GM18499 (cell line): Measurements from ENCODE around the gene ODF2.
"Not testable (repeated sequence)": the region's sequence is repeated elsewhere in the genome, so short reads cannot be mapped to it uniquely, and the experiment has no call there.

Experiments
- ATAC-seq: cut with Tn5 transposase; IDR thresholded peaks from one replicate; pipeline ENCODE4 v1.9.1; 2021; ENCODE audit warnings: moderate number of reproducible peaks; ENCODE audit not compliant: insufficient read depth, unreplicated experiment

Gene ODF2

DNA sequence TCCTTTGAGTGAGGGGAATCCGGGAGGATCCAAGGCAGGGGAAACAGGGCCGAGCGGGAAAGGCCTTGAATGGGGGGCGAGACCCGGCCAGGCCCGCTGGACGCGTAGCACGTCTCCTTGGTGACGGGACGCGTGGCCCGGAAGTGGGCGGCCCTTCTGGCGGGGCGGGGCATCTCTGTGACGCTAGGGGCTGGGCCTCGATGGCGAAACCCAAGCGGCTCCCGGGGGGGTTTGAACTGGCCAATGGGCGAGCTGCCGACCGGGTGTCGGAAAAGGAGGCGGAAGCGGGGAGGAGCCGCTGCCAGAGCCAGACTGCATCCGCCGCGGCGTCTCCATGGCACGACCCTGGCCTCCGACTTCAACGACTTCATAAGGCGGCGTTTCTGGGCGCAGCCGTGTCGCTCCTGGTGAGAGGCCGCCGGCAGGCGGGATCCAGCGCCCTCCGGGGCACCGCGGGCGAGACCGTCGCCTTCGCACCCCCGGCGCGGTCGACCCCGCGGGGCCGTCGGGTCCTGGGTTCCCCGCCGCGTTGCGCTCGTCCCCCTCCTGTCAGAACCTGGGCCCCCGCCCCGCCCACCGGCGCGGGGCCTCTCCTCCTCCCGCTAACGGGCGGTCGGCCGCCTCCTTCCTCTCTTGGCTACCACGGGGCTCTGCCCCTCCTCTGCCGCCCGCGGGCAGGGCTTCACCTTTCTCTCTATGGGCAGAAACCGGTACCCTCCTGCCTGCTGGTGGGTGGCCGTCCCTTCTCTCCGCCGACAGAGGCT lies at the start of gene ODF2:
Gene ODF2 (plus strand): TSS at position 158 of the 764 bp plus-strand sequence. CDS start 86 bp downstream, at position 244.
- ATAC-seq: peak; percentile 54

DNA sequence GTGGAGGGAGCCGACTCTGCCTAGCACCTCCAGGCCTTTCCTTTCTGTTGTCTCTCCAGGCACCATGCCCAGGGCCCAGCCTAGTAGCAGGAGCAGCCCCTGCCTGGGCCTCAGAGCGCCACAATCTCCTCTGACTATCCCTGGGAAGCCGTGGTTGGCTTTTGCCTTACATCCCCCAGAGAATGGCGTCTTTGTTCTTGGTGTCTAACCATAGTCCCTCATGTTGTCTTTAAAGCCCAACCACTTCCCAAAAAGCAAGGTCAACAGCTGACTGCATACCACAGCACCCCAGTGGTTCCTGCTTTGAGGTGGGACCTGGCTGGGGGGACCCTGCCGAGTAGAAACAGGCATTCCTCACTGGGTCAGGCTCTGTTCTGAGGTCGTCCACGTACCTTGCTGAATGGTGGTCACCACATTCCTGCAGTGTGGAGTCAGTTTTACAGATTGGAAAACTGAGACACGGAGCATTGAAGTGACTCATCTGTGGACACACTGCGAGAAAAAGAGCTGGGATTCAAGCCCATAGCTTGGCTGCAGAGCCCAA lies 48.9 kb upstream of the ODF2 start:
- no peak for ATAC-seq

DNA sequence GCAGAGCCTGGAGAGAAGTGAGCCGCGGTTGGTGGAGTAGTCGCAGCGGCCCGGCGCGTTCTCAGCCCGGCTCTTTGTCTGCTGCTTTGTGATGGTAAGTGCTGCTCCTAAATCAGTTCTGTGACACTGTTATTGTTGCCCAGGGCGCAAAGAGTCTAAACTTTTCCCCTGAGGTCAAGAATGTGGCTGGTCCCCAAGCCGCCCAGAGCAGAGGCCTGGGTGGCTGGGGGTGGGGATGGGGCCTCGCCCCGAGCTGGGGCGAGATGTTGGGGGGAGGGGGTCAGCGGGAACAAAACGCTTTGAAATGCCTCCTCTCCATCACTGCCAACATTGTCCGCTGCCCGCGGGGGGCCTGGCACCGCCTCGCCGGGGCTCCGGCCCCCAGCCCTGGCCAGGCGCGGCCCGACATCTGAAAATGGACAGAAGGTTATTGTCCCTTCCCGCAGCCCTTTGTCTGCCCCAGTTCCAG lies 46.8 kb upstream of the ODF2 start:
- no peak for ATAC-seq

DNA sequence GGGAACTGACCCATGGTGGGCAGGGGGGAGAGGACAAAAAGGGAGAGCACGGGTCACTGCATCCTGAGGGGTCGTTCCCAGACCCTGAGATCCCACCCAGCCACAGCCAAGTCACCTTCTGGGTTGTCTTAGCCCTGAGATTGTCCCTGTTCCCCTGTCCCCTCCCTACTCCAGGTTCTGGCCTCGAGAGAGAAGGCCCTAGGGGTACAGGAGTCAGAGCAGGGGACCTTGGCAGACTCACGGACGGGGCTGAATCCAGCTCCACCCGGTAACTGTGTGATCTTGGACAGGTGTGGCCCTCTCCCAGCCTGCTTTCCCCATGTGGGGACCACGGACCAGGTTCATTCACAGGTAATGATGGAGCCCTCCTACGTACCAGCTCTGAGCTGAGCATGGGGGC lies 46.4 kb upstream of the ODF2 start:
- no peak for ATAC-seq

DNA sequence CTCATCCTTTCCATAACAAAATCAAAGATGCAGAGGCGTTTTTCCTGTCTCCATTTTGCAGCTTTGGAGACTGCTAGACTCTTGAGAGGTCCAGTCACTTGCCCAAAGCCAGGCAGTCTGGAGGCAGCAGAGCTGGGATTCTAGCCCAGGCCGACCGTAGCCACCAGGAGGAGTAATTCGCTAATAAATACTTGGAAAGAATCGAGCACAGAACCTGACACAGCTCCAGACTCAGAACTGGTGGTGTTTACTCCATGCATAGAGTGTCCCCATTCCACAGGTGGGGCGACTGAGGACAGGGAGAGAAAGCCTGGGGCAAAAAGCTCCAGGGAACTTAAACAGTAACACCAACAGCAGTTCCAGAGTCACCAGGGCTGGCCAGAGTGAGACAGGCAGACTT lies 45.8 kb upstream of the ODF2 start:
- no peak for ATAC-seq

DNA sequence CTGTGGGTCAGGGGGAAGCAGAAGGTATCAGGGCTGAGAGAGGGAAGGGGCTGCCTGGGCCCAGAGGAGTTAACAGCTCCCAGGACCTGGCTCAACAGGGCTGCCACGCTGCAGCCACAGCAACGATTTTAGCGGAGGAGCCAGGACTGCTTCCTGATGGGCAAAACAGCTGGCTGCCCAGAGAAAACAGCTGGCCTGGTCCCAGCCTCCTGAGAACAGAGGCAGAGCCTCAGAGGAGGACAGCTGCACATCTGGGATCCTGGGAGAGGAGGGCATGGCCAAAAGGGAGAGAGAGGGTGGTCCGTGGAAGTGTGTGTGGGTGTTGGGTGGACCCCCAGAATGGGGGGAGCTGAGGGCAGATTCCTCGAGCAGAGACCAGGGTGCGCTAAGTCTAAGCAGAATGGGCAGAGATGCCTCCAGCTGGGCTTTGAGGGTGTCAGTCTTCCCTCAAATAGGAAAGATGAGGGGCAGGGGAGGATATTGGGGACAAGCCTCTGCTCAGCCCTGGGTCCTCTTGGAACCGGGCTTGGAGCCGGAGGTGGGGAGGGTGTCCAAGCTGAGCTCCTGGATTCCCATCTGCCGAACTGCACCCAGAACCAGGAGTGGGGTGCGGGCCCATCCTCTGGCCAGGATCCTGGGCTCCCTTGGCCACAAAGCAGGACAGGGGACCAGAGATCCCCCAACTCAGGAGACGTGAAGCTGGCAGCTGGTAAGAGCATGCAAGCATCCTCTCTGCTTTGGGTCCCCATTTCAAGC lies 44.3 kb upstream of the ODF2 start:
- no peak for ATAC-seq

DNA sequence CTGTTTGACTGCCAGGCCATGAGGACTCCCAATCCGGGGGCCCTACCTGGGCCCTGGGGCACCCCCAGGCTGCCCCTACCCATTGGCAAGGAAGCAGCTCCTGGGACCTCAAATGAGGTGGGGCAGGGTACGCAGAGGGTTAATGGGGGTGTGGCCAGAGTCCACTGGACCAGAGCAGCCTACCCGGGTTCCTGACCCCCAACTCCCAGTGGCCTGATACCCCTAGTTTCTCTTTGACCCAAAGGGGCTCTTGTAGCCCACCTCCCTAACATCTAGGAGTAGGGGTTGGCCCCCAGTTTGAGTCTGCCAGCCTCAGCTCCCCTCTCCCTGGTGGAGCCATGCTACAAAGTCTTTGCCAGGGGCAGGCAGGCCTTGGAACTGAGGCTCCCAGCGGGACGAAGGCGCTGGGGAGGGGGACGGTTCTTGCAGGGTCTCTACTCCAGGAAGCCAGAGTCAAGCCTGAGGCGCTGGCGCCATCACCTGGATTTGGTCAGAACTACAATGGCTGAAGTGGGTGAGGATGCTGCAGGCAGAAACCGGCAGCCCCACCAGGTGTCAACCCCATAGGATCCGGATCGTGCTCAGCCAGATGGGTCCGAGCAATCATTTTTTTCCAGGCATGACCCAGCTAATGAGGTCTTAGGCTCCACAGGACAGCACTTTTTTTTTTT lies 43.6 kb upstream of the ODF2 start:
- ATAC-seq: no peak

DNA sequence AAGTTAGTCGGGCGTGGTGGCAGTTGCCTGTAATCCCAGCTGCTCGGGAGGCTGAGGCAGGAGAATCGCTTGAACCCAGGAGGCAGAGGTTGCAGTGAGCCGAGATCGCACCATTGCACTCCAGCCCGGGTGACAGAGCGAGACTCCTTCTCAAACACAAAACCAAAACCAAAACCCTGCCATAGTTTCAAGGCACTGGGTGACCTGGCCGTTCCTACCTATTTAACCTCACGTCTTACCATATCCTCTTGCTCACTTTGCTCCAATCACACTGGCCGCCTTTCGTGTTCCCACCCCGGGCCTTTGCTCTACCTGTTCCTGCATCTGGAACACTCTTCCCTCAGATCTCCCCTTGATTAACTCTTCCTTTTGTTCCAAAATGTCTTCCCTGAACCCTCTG lies 42.1 kb upstream of the ODF2 start:
- not testable (repeated sequence) for ATAC-seq

DNA sequence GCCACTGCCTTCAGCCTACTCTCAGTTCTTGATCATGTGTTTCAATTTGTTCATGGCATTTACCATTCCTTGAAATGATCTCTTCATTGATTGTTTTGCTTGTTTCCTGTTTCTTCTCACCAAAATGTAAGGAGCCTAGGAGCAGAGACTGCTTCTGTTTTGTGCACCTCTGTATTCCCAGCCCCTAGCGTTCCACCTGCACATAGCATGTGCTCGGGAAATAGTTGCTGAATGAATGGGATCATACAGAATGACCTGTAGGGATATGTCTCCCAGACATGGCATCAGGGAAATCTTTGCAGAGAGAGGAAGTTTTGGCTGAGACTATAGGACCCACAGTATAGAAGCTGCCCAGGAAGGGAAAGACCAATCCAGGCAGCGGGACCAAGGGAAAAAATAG lies 41.3 kb upstream of the ODF2 start:
- ATAC-seq: no peak

DNA sequence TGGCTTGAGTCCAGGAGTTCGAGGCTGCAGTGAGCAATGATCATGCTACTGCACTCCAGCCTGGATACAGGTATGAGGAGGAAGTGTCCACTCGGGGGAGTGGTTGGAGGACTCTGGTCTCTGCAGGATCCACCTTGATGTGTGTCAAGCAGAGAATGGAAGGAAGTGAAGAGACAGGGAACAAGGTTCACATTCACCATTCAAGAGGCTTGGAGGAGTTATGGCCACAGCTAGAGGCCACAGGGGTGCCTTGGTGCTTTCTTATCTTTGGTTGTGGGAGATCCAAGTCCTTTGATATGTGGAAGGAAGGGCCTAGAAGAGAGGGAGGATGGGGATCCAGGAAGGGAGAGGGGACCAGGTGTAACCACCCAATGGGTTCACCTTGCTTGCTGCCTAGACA lies 40.5 kb upstream of the ODF2 start:
- no peak for ATAC-seq

DNA sequence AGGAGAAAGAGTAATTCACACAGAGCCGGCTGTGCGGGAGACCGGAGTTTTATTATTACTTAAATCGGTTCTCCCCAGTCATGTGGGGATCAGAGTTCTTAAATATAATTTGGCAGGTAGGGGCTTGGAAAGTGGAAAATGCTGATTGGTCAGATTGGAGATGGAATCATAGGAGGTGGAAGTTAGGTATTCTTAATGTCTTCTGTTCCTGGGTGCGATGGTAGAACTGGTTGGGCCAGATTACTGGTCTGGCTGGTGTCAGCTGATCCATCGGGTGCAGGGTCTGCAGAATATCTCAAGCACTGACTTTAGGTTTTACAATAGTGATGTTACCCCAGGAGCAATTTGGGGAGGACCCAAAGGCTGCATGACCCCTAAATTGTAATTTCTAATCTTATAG lies 39.8 kb upstream of the ODF2 start:
- ATAC-seq: no peak

DNA sequence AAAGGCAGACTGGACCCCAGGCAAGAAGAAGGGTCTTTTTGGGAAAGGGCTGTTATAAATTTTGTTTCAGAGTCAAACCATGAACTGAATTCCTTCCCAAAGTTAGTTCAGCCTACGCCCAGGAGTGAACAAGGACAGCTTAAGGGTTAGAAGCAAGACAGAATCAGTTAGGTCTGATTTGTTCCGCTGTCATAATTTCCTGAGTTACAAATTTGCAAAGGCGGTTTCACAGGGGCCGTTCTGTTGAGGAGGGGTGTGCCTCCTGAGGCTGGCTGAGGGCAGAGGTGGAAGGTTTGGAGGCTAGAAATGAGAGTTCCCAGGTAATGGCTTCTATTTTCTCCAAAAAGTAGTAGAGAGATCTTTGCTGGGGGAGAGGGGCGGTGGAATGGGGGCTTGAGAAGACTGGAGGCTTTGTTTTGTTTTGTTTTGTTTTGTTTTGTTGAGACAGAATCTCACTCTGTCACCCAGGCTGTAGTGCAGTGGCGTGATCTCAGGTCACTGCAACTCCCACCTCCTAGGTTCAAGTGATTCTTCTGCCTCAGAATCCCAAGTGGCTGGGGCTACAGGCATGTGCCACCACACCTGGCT lies 39.3 kb upstream of the ODF2 start:
- ATAC-seq: no peak

DNA sequence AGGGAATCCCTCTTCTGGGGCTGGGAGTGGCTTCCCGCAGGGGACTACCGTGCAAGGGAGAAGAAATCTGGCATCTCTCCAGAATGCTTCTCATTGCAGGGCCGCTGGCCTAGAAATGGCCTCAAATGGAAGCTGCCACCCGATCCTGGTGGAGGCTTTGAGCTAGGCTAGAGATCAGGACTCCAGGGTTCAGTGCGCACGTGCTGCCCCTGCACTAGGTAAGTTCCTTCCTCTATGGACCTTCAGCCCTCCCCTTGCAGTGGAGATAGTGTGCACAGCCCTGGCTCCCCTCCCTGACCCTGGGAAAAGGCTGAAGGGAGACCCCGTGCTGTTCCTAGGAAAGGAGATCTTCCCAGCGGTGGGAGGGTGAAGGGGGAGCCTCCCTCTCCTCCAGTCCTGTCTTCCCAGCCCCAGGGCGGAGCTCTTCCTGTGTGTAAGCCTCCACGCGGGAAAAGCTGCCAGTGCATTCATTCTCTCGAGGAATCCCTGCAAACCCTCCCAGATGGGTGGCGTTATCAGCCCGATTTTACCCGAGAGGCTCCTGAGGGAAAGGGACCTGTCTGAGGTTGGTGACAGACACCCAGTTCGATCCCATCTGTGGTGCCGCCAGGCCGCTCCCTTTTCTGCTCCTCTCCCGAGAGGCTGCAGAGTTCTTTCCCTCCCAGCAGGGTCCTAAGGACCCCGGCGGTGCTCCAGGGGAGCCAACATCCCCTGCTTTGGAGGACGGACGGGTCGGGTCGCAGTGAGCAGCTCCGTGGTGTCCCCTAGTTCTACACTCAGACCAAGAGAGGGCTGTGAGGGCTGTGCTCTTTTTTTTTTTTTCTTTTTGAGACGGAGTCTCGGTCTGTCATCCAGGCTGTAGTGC lies 36.5 kb upstream of the ODF2 start:
- ATAC-seq: no peak

DNA sequence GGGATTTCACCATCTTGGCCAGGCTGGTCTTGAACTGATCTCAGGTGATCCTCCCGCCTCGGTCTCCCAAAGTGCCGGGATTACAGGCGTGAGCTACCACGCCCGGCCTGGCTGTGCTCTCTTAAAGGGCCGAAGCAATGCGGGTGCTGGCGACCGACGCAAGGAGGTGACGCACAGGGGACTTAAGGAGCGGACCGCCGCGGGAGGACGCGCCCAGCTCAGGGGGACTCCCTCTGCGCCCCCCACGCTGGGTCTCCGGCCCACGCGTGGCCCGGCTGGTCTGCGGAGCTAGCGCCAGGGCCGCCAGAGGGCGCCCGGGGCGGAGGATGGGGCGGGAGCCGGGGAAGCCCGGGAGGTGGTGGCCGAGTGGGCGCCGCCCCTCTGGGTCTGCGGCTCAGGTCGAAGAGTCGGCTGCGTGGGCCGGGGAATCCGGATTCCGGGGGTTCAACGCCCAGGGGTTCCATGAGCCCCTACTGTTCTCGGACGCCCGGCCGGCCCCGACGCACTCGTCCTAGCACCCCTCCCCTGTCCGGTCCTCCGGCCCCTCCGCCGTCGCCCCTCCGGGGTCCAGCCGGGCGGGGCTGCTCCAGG lies 35.7 kb upstream of the ODF2 start:
- no peak for ATAC-seq

DNA sequence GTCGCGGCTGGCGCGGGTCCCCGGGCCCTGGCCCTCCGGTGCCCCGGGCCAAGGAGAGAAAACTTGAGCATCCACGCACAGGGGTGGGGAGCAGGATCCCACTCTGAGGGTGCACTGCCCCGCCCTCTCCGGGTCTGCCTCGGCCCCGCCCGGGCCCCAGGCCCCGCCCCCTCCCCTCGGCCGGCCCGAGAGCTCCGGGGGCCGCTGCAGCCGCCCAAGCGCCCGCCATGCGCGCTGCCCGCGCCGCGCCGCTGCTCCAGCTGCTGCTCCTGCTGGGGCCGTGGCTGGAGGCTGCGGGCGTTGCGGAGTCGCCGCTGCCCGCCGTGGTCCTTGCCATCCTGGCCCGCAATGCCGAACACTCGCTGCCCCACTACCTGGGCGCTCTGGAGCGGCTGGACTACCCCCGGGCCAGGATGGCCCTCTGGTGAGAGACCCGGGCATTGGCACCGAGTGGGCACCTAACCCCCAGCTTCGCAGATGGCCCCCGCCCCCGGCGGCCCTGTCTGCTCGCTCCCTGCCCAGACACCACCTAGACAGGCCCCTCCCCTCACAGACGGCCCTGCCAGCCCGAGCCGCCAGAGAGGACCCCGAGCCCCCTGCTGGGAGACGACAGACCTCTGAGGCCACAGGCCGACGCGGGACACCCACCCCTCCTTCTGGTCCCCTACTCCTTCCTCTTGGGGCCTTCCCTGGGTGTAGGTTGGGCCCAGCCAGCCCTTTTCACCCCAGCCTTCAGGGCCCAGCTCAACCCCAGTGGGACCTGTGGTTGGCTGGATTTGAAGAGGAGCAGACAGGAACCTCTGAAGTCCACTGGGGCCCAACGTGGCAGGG lies 34.9 kb upstream of the ODF2 start, which contains the start of gene CERCAM:
Gene CERCAM (plus strand): TSS at position 207 of the 831 bp plus-strand sequence. CDS start 21 bp downstream, at position 228.
- no peak for ATAC-seq

DNA sequence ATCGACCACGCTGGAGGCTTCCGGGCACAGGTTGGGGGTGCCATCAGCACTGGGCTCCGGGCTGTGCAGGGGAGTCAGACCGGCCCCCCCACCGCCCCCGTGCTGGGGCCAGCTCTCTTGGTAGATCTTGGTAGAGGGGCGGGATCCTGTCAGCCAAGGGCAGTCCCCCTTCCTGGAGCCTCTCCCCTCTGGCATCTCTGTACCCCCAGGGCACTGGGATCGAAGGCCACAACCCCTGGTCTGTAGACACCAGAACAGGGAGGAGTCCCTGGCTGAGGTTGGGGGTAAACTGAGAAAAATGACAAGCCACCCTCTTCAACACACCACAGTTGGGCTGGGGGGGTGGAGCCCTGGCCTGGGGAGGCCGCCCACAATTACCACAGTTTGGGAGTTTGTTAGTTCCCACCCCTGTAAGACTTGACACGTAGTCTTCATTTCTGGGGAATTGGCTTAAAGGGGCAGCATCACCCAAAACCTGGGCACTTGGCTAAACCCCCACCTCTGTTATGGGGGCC lies 34.3 kb upstream of the ODF2 start:
- ATAC-seq: no peak

DNA sequence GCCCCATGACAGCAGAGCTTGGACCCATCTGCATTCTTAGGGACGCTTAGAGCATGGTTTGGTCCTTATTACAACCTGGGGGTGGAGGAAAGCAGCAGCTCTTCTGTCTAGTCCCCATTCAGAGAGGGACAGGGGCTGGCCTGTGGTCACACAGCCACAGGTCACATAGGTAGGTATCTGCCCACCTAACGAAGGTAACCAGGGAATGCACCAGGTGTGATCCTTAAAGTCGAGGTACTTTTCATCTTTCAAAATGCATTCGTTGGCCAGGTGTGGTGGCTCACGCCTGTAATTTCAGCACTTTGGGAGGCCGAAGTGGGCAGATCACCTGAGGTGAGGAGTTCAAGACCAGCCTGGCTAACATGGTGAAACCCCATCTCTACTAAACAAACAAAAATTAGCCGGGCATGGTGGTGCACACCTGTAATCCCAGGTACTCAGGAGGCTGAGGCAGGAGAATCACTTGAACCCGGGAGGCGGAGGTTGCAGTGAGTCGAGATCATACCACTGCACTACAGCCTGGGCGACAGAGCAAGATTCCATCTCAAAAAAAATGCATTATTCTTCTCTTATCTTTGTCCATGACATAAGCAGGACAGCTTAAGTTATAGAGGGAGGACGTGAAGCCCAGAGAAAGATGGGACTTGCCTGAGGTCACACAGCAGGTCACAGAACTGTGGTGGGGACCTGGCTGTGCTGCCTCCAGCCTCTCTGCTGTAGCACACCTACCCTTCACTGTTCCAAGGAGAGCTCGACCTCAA lies 33.6 kb upstream of the ODF2 start:
- ATAC-seq: not testable (repeated sequence)
